OCI-LY3 (cell line): Measurements from ENCODE around the gene MRPL10.

Source experiments
- H2AFZ ChIP-seq: fragments of 200-600, 300-600 bp; shearing (Covaris generic); 2 replicates; pipeline ENCODE4 v1.6.0; 2014; ENCODE audit warnings: antibody characterized with exemption, low read depth, low read length
- H3K27ac ChIP-seq: fragments of 200-600, 300-600 bp; sonication (generic); 2 replicates; pipeline ENCODE4 v1.5.1; 2014; ENCODE audit warnings: mild to moderate bottlenecking, low read length, moderate library complexity, mixed read lengths
- H3K27me3 ChIP-seq: fragments of 200-600, 300-600 bp; sonication (generic); 2 replicates; pipeline ENCODE4 v1.6.1; 2014; ENCODE audit warnings: low read depth, low read length, mixed read lengths
- H3K36me3 ChIP-seq: fragments of 200-600, 300-600 bp; sonication (generic); replicated peaks from 2 replicates; pipeline ENCODE3; 2014; ENCODE audit warnings: low read depth, low read length, mixed read lengths
- H3K4me1 ChIP-seq: fragments of 300-600, 200-600 bp; sonication (generic); 2 replicates; pipeline ENCODE4 v1.6.1; 2014; ENCODE audit warnings: low read length, mixed read lengths
- H3K4me2 ChIP-seq: fragments of 200-600, 300-600 bp; sonication (generic); 2 replicates; pipeline ENCODE4 v1.6.1; 2014; ENCODE audit warnings: low read length, mixed read lengths
- H3K4me3 ChIP-seq: fragments of 300-600, 200-600 bp; sonication (generic); 2 replicates; pipeline ENCODE4 v1.5.1; 2014; ENCODE audit warnings: antibody characterized with exemption, mild to moderate bottlenecking, low read length, moderate library complexity
- H3K79me2 ChIP-seq: fragments of 300-600, 200-600 bp; shearing (Covaris generic); 2 replicates; pipeline ENCODE4 v1.6.1; 2014; ENCODE audit warnings: mild to moderate bottlenecking, low read length, mixed read lengths
- H3K9ac ChIP-seq: fragments of 300-600, 200-600 bp; shearing (Covaris generic); 2 replicates; pipeline ENCODE4 v1.6.0; 2014; ENCODE audit warnings: mild to moderate bottlenecking, low read length, moderate library complexity
- H3K9me3 ChIP-seq: fragments of 200-600, 300-600 bp; shearing (Covaris generic); 2 replicates; pipeline ENCODE4 v1.6.1; 2014; ENCODE audit warnings: low read length, mixed read lengths; ENCODE audit not compliant: insufficient read depth
- H4K20me1 ChIP-seq: fragments of 200-600, 300-600 bp; sonication (generic); 2 replicates; pipeline ENCODE4 v1.6.1; 2016; ENCODE audit warnings: low read length, mixed read lengths; ENCODE audit not compliant: insufficient read depth
- CTCF ChIP-seq: fragments of 200-600, 300-600 bp; sonication (generic); IDR thresholded peaks from 2 replicates; pipeline ENCODE4 v1.5.1; 2014; ENCODE audit warnings: antibody characterized with exemption, low read length, low read depth
- EZH2phosphoT487 ChIP-seq: fragments of 200-600 bp; shearing (Covaris generic); IDR thresholded peaks from 2 replicates; pipeline ENCODE4 v1.6.1; 2018; ENCODE audit warnings: antibody characterized with exemption, mixed run types, low read depth

Gene MRPL10

GRCh38 chr17:47836601-47837000, 5.3 kb upstream of the MRPL10 start:
- no peak overlapping the region for H3K4me3 ChIP-seq
- peaks cover 19% of the 10 kb centered on the region for H3K36me3 ChIP-seq
- H3K9me3 ChIP-seq, result no peaks in the 10 kb centered on the region
- no peak overlapping the region for H3K9ac ChIP-seq
- H2AFZ ChIP-seq, result no peak overlapping the region
- no peaks in the 10 kb centered on the region for H4K20me1 ChIP-seq
- no peak overlapping the region for H3K27ac ChIP-seq
- TF ChIP-seq EZH2phosphoT487, result no peak
- no peak for TF ChIP-seq CTCF
- H3K79me2 ChIP-seq, result peaks cover 9% of the 10 kb centered on the region; the same call in 1 of the 2 replicates
- H3K4me1 ChIP-seq, result peaks cover 17% of the 10 kb centered on the region
- H3K27me3 ChIP-seq, result no peaks in the 10 kb centered on the region
- H3K4me2 ChIP-seq, result no peak overlapping the region

DNA sequence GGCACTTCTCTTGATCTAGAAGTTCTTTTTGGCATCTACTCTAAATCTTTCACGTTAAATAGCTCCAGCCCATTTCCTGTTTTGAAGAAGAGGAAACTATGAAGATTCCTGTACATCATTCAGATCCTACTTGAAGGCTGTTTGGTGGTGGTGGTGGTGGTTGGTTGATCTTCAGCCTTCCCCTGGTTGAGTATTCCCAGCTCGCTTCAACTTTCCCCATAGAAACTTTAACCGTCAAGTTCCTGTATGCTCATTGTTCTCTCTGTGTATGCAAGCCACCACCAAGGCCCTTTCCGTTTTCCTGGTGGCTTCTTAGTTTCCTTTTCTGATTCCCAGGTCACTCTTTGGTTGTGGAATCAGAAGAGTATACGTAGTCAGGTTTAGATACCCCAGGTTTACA, 3.4 kb upstream of the MRPL10 start:
- peaks cover 17% of the 10 kb centered on the region for H3K4me1 ChIP-seq
- TF ChIP-seq CTCF (no peak), EZH2phosphoT487 (no peak)
- H3K9ac ChIP-seq, result no peak overlapping the region
- no peak overlapping the region for H3K4me2 ChIP-seq
- H3K27me3 ChIP-seq, result no peaks in the 10 kb centered on the region
- H3K36me3 ChIP-seq, result peaks cover 19% of the 10 kb centered on the region
- no peak overlapping the region for H3K27ac ChIP-seq
- no peak overlapping the region for H2AFZ ChIP-seq
- no peak overlapping the region for H3K4me3 ChIP-seq
- no peaks in the 10 kb centered on the region for H3K9me3 ChIP-seq
- no peaks in the 10 kb centered on the region for H4K20me1 ChIP-seq
- H3K79me2 ChIP-seq, result peaks cover 16% of the 10 kb centered on the region

GRCh38 chr17:47831934-47832327, 590 bp upstream of the MRPL10 start:
- TF ChIP-seq CTCF, result no peak
- no peak for TF ChIP-seq EZH2phosphoT487
- Histone ChIP-seq H2AFZ (peak overlapping the region; percentile 80), H3K4me1 (peaks cover 17% of the 10 kb centered on the region), H3K9me3 (no peaks in the 10 kb centered on the region), H3K79me2 (peaks cover 28% of the 10 kb centered on the region), H4K20me1 (no peaks in the 10 kb centered on the region), H3K9ac (peak overlapping the region; percentile 74), H3K36me3 (peaks cover 17% of the 10 kb centered on the region), H3K27me3 (no peaks in the 10 kb centered on the region), H3K27ac (no peak overlapping the region), H3K4me2 (peak overlapping the region; percentile 99), H3K4me3 (peak overlapping the region; percentile 95)

GRCh38 chr17:47830396-47831002, 842 bp downstream of the MRPL10 start:
- TF ChIP-seq EZH2phosphoT487, result no peak
- TF ChIP-seq CTCF, result no peak
- peak overlapping the region; percentile 95 for H3K4me3 ChIP-seq
- peak overlapping the region; percentile 84 for H3K9ac ChIP-seq
- no peaks in the 10 kb centered on the region for H4K20me1 ChIP-seq
- no peak overlapping the region for H2AFZ ChIP-seq
- H3K27ac ChIP-seq, result peak overlapping the region; percentile 42; the same call in 1 of the 2 replicates
- peaks cover 16% of the 10 kb centered on the region for H3K36me3 ChIP-seq
- H3K79me2 ChIP-seq, result peaks cover 28% of the 10 kb centered on the region
- H3K4me1 ChIP-seq, result peaks cover 17% of the 10 kb centered on the region
- peak overlapping the region; percentile 73 for H3K4me2 ChIP-seq
- no peaks in the 10 kb centered on the region for H3K9me3 ChIP-seq
- H3K27me3 ChIP-seq, result no peaks in the 10 kb centered on the region
